Renal pelvis (tissue), 4 donors: ENCODE measurements around the gene CACNG4. TPM values are rescaled to one million over a fixed set of nuclear protein-coding genes. Genes with fewer than 3 reads are reported as not detected.

Source experiments
- DNase-seq: peaks from one replicate; pipeline ENCODE4 v3.0.0-alpha.2; 2013
- polyA plus RNA-seq, 3 donors: library from polyadenylated mRNA; unstranded; fragments of 120-200 nt; gene quantifications; one replicate each; pipeline ENCODE4 v1.2.1, GENCODE V29; 2013; ENCODE audit not compliant: insufficient read length in 3 of 3

The CACNG4 gene
- polyA plus RNA-seq, 3 donors = 2.4 to 3.9 (median 3.2) TPM

DNA sequence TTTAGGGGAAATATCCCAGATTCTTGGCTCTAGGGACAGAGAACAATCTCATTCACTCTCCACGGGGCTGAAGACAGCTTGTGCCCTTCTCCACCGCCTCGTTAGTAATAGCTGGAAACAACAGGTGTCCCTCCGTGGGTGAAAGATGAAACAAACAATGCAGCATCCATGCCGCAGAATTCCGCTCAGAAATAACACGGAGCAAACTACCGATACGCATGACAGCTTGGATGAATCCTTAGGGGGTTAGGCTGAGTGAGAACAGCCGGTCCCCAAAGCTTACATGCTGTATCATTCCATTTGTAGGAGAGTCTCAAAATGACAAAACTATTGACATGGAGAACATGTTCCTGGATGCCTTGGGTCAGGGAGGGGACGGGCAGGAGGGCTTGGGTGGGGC lies 50.5 kb downstream of the CACNG4 start:
- DNase-seq = no peak

DNA sequence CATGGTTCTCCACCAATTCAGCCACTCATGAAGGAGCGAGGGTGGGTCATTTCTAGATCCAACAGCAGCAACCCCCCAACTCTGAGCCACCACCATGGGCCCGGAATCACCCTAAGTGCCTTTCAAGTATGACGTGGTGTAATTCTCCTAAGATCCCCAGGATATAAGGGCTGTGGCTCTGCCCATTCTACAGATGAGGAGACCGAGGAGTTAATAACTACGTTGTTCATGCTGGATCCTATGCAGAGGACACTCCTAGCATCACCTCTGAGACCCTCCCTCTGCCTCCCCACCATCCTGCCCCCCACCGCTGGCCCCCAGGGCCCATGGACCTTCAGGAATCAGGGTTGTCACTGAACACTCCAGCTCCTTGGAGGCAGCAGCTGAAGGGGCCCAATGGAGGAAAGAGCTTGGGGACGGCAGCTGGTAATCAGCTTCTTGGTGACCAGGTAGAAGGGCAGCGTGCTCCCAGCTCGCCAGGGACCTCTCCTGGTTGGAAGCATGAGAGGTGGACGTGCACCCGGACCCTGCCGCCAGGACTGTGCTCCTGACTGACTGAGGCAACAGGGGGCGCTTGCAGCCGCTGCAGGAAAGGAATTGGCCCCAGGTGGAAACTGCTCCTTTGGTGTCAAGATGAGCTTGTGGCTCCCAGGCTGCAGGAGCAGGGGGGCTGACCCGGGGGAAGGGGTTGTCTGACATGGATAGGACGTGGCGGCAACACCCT lies 51.7 kb downstream of the CACNG4 start:
- no peak for DNase-seq

DNA sequence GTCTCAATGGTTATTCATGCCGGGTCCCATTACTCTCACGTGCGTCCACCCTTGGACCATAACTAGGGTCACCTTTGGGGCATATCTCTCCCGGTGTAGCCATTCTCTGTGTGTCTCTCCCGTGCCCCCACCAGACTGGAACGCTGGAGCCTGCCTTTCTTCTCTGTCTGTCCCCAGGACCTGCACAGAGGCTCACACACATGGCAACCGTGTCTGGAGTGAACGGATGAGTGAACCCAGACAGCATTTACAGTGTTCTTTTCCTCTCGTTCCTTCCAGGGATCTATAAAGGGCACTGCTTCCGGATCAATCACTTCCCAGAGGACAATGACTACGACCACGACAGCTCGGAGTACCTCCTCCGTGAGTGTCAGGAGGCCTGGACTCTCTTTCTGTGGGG lies 53.4 kb downstream of the CACNG4 start:
- no peak for DNase-seq

DNA sequence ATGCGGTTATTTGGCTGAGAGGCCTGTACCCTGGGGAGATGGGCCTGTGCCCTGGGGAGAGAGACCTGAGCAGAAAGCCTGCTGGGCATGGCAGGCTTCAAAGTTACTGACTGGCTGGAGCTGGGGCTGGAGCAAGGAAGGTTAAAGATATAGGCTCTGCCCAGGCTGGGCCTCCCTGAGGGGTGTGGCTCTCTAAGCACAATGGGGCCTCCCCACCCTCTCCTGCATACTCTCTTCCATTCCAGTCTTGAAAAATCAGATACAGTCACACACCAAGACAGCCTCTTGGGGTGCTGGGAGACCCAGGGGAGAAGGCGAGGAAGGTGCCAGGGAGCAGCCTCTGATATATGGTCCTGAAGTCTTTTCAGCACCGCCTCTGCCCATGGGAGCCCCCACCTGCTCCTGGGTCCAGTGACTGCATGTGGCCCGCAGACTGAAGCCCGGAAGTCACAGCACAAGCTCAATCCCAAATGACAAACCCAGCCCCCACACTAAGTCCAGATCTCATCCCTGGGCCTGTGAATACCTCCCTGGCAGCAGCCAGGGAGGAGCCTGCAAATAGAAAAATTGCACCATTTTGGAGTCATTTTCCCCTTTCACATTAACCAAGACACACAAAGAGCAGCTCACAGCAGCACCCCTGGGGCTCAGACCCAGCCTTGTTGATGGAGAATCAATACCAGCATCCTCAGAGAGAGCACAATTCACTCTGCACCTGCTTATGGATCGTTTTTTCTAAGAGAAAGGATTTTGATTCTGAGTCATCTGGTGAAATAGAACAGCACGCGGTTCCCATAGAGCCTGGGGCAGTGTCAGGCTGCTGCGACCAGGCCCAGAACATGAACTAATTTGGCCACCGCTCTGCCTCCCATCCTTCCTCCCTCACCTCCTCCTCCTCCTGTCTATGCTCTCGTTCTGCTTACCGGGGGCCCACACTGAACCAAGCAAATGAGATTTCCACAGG lies 54.2 kb downstream of the CACNG4 start:
- DNase-seq = no peak

DNA sequence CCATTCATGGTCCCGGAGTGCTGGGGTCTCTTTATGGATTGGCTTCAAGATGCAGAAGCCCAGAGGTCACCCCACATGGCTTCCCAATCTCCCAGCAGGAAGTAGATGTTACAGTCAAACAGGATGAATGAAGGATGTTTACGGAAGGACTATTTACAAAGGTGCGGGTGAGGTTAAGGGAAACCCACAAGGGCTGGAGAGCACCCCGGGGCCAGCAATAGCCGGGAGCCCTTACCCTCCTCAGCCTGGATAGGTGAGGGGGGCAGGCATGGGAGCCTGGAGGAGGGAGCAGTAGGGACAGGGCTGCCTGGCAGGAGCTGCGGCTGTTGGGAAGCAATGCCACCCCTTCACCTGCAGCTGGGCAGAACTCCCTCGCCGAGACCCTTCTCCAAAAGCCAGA lies 55.3 kb downstream of the CACNG4 start:
- no peak for DNase-seq

DNA sequence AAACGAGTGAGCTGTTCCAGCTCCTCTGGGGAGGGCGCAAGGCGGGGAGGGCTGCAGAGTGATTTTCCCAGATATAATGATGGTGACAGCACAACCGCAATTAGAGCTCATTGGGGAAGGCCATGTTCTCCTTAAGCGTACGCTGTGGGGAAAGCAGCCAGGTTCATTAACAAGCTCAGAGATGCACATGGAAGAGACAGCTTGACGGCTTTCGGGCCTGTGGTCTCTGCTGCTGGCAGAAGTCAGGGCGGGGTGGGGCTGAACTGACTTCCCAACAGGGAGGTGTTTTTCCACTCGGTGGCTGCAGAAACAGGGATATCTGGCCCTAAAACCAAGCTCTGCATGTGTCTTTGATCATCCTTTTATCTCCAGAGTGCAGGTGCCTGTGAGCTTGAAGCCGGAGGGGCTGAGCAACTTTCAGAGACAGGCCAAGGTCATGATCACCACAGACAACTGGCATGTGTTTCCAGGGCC lies 55.8 kb downstream of the CACNG4 start:
- DNase-seq = no peak

DNA sequence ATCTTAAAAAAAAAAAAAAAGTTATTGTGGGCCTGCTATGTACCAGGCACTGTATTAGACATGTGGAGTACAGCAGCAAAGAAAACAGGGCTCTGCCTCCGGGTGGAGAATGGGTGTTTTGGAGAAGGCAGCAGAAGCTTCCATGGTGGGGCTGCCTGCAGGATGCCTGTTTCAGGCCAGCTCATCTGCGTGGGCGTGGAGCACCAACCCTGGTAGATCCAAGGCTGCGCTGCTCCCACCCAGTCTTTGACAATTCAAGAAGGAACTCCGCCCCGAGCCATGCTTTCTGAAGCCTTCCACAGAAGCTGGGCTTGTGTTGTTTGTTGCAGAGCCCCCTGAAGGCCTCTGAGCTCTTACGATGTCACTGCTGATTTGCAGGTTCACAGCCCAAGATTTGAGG lies 56.7 kb downstream of the CACNG4 start:
- no peak for DNase-seq

DNA sequence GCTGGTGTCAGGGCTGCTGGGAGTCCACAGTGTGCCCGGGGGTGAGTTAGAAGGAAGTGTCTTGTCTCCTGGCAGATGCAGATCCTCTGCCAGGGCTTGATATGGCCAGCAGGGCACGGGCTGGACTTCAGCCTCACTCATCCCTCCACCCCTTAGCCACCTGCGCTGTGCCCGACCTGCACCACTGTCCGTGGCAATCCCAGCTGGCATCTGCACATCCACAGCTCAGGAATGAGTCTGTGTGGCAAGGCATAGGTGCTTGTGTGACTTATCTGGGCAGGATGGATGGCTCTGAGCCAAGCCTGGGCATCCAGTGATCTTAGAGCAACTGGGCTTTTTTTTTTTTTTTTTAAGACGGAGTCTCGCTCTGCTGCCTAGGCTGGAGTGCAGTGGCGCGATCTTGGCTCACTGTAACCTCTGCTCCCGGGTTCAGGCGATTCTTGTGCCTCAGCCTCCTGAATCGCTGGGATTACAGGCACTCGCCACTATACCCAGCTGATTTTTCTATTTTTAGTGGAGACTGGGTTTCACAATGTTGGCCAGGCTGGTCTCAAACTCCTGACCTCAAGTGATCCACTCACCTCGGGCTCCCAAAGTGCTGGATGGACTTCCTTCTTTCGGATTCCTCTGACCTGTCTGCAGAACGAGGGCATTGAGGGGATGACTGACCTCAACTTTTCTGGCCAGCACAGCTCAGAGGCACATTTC lies 57.4 kb downstream of the CACNG4 start:
- DNase-seq = no peak

DNA sequence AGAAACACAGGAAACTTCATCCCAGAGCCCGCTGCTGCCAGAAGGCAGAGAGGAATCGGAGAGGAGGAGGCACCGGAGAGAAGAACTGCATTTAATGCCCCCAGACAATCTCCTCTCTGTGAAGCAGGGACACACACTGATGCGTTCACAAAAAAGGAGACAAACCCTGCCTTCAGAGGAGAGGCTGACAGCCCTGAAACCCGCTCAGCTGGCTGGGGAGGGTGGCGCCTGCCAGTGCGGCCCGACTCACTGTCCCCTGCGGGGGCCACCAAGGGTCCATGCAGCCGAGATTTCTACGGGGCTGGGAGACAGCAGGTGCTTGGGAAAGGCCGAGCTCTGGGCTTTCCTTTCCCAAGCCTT lies 57.9 kb downstream of the CACNG4 start:
- DNase-seq = no peak

DNA sequence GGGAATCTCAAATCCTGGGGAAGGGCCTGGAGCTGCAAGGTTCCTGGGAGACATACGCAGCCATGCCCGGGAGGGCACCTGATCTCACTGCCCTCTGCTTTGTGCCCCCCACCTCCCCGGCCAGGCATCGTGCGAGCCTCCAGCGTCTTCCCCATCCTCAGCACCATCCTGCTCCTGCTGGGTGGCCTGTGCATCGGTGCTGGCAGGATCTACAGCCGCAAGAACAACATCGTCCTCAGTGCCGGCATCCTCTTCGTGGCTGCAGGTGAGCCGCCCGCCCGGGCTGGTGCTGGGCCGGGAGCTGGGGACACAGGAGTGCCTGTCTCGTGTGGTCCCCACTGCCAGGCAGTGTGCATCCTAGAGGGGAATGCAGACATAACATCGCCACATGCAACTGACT lies 60.2 kb downstream of the CACNG4 start:
- DNase-seq = no peak

DNA sequence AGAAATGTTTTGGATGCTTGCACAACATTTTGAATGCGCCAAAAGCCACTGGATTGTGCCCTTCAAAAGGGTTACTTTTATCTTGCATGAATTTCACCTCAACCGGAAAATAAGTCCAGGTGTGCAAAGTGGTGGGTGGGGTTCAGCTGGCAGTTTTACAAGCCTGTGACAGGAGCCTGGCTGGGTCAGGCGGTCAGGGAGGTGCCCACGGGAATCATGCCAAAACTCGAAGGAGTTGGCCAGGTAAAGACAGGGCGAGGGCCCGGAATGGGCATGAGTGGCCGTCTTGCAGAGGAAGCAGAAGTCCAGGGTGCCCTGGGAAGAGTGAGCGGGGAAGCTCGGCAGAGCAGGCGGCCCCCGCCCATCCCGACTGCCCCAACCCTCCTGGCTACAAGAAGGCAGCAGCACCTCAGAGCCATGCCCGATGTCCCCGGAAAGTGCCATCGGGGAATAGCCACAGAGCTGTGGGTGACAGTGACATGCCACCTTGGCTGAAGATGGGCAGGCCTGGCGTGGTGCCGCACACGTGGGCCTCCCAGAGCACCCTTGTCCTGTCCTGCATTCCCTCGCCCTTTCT lies 60.8 kb downstream of the CACNG4 start:
- DNase-seq = no peak

DNA sequence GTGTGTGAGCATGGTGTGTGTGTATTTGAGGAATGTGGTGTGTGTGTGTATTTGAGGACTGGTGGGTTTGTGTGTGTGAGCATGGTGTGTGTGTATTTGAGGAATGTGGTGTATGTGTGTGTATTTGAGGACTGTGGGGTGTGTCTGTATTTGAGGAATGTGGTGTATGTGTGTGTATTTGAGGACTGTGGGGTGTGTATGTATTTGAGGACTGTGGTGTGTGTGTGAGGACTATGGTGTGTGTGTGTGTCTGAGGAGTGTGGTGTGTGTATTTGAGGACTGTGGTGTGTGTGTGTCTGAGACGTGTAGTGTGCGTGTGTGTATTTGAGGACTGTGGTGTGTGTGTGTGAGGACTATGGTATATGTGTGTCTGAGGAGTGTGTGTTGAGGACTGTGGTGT lies 61.8 kb downstream of the CACNG4 start:
- no peak for DNase-seq

DNA sequence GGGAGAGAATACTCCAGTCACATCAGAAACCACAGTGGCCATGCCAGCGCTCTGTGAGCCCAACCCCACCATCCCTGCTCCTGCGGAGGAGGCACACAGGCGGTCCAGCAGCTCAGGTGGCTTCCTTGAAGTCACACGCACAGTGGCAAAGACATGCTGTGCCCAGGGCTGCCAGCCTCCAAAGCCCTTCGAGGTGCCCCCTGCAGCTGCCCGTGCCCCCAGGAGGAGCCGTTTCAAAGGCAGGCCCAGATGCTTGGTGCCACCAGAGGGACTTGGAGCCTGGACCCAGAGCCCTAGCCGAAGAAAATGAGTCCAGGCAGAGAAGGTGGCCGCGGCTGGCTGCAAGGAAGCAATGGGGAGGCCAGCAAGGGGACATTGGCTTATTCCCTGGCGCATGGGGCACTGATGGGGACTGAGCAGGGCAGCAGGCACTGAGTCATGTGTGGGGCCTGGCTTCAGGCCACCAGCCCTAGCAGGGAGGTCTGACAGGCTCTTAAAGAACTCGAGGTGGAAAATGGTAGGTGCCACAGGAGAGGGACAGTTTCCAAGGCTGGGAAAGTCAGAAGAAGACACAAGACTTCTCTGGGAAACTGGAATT lies 62.6 kb downstream of the CACNG4 start:
- no peak for DNase-seq

DNA sequence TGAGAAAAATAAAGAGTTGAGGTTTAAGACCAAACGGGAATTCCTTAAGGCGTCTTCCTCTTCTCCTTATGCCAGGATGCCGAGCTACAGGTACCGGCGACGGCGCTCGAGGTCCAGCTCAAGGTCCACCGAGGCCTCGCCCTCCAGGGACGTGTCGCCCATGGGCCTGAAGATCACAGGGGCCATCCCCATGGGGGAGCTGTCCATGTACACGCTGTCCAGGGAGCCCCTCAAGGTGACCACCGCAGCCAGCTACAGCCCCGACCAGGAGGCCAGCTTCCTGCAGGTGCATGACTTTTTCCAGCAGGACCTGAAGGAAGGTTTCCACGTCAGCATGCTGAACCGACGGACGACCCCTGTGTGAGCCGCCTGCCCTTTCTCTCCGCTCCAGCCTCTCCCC lies 66.1 kb downstream of the CACNG4 start:
- no peak for DNase-seq

DNA sequence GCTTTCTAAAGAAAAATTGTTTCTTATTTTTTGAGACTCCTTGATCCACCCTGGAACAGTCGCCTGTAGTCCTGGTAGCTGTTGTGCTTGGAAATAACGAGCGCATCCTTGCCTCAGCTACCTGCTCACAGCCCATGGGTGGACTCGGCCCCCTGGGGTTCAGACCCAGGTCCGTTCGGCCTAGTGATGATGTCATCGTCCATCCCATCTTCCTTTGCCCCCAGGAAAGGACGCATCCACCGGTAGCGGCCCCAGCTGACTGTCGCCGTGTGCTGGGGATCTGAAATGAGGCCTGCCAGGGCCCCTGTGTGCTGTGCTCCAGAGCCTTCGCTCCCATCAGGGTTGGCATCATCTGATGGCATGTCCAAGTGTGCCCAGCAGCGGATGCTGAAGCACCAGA lies 67.9 kb downstream of the CACNG4 start:
- DNase-seq = no peak

DNA sequence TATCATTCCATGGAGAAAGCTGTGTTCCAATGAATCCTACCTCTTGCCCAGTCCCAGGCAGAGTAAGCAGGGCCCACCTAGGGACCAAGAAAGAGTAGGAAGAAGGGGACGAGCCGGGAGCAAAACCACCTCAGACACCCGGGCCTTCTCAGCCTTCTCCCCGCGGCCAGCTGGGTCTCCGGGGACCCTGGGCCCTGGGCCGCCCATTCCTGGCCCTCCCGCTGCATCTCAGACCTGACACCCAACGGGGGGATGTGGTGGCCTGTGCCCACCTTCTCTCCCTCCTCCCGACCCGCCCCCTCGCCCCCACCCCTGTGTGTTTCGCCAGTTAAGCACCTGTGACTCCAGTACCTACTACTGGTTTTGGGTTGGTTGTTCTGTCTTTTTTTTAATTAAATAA lies 68.5 kb downstream of the CACNG4 start:
- DNase-seq = no peak

DNA sequence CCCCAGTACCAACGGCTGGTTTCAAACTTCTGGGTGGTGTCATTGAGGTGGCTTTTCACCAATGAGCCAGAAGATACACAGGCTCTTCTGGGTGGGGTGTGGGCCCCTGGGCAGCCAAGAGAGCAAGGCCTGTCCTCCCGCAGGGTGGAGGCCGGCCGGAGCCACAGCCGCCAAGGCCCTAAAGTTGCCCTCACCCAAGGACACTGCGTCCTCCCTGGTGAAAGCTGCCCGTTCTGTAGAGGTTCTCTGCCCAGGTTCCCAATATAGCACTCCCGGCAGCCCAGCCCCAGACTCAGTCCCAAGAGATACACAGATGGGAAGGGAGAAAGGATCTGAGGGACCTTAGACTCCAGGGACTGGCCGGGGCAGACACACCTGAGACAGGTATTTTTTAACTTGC lies 69.1 kb downstream of the CACNG4 start:
- no peak for DNase-seq

DNA sequence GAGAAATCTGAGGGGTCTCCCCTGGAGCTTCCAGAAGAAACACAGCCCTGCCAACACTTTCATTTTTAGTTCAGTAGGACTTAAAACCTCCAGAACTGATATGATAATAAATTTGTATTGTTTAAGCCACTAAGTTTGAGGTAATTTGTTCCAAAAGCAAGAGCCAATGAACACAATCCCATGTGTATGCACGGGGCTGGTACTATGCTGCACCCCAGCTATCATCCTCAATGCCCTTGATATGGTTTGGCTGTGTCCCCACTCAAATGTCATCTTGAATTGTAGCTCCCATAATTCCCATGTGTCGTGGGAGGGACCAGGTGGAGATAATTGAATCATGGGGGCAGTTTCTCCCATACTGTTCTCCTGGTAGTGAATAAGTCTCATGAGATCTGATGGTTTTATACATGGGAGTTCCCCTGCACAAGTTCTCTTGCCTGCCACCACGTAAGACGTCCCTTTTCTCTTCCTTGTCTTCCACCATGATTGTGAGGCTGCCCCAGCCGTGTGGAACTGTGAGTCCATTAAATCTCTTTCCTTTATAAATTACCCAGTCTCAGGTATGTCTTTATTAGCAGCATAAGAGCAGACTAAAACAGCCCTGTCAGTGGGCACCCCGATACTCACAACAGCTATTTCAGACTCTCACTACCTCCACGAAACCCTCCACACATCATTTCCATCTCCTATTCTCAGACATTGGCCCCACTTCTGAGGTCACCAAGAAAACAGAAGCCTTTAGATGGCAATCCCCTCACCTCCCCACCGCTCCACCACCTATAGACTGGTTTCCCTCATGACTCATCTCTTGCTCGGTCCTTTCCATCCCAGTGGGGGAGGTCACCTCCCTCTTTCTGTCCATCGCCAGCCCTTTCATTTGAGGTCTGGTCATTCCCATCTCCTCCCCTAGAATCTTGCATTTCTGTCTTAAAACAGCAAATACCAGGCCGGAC lies 70.9 kb downstream of the CACNG4 start:
- DNase-seq = no peak

DNA sequence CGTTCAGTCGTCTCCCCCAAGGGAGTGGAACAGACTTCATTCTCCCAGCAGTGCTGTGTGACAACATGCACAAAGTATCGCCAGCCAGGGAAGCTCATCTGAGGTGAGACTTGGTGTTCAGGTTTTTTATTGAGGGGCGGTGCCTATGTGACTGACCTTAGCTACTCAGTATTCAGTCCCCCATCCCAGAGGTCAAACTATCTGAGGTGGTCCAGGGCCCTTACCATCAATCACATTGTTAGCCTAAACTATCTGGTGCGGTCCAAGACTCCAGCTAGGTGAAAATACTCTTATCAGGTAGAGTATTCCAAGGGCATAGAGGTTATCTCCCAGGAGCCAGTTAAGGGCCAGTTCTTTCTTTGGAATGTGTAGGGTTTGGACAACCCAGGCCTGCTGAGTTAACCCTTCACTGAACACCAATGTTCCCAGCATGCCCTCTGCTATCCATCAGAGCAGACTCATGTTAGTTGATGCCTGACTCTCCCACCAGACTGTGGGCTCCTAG lies 74.4 kb downstream of the CACNG4 start:
- no peak for DNase-seq

DNA sequence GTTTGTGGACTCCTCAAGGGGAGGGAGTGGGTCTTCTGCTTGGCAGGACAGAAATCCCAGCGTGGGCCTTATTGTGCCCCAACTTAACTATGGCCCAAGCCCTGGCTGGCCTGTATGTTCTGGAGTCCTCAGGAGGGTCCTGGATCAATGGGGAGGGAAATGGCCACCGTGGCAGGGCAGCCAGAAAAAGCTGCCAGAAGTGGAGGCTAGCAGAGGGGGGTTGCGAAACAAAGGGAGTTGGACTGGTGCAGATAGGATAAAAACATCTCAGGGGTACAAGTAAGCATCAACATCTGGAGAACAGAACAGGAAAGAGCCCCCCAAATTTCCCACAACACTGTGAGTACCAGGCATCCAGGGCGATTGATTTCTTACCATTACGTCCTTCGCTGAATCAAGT lies 76.1 kb downstream of the CACNG4 start:
- DNase-seq = no peak
